NCI-H2081 (cell line): ENCODE results near the gene PPIE.
"Not testable (repeated sequence)": the region's sequence is repeated elsewhere in the genome, so short reads cannot be mapped to it uniquely, and the experiment has no call there.

Experiments
- DNase-seq, 2 experiments: peaks; one replicate each; lab custom pipeline; 2025; lab: John Stamatoyannopoulos, UW

The PPIE gene

DNA sequence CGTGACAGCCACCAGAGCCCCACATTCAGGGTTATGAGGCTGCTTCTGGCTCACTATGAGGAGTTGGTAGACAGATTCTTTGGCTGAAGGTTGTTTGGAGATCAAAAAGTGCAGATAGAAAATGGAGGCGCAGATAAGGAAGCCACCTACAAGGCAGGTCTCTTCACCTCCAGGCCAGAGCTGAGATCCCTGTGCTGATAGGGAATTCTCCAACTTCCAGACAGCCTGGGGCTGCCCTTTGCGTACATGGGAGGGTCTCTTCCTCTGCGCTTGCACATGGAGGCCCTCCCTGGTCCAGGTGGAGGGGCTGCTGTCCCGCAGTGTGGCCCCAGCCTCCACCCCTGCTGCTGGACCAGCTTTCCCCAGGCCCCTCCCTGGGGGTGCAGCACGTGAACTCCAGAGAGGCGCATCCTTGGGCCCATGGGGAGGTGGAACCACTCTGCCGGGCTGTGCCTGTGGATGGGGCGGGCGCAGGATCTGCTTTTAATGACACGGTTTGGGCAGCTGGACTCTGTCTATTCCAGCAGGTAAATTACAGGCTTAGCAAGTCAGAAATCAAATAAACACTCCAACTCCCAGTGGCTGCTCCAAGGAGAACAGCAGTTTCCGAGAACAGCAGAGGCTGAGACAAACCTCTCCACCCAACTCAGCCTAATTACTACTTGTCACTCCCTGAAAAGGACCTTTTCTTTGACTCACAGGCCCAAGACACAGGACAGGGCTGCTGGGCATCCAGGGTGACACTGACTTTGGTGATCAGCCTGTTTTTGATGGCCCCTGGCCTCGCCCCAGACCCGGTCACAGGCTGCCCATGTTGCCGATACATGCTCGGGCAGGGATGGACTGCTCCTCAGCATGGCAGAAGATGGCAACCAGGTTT is 20.1 kb downstream of the PPIE start:
- DNase-seq, result peak; percentile 76 to 86

DNA sequence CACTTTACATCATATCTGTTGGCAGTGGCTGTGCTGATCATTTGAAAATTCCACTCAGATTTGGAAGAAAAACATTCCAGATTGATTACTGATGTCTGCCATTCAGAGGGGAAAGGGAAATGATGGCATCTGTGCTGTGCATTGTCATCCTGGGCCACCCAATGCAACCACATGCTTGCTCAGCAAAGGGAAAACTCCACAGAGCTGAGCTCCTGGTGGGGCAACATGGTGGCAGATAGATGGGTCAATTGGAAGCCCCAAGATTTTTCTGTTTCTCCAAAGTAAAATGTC is 20.7 kb downstream of the PPIE start:
- DNase-seq, result no peak

DNA sequence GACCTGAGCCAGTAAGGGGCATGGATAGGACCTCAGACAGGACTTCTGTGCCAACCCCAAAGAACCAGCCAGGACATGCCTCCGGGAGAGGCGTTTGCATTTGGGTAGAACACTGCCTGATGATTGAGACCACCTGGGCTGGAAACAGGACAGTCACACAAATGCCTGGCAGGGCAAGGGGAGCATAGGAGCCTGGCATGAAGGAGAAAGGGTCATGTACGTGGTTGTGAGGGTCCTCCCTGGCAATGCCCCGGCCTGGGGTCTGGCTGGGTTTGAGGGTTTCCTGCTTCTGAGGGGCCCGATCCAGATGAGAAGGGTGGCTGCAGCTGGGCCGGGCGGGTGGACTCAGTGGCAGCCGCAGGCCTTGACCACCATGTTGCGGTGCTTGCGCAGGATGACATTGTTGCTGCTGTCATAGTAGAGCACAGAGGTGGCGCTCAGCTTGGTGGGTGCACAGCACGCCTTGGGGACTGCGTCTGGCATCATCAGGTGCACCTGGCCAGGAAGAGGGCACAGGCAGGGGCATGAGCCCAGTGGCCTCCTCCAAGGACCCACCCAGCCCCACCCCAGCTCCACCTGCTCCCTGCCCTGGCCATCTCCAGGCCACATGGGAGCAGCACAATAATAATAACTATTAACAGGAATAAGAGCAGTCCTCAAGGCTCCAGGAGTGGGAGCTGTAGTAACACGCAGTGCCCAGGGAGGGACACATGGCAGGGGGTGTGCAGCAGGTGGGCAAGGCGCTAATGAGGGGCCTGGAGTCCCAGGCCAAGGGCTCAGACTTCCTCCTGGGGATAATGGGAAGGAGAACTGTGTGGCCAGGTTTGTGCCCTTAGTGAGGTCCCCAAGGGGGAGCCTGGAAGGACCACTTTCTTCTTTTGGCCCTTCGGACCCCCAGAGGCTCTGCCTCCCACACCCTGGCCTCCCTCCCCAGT is 21.7 kb downstream of the PPIE start:
- no peak for DNase-seq

DNA sequence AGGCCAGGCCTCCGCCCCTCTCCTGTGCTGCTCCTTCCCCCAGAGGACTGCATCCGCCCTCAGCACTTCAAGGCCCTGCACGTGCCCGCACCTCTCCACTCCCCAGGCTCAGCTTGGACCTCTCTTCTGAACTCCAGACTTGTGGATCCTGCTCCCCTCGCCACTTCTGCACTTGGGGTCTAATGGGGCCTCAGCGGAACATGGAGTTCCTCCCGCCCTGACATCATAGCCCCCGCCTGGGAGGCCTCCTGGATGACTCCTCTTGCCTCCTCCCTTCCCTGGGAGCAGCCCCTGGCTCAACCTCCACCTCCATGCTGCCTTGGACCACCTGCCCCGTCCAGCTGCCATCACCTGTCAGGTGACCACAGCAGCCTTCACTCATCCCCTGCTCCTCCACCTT is 22.3 kb downstream of the PPIE start:
- no peak for DNase-seq

DNA sequence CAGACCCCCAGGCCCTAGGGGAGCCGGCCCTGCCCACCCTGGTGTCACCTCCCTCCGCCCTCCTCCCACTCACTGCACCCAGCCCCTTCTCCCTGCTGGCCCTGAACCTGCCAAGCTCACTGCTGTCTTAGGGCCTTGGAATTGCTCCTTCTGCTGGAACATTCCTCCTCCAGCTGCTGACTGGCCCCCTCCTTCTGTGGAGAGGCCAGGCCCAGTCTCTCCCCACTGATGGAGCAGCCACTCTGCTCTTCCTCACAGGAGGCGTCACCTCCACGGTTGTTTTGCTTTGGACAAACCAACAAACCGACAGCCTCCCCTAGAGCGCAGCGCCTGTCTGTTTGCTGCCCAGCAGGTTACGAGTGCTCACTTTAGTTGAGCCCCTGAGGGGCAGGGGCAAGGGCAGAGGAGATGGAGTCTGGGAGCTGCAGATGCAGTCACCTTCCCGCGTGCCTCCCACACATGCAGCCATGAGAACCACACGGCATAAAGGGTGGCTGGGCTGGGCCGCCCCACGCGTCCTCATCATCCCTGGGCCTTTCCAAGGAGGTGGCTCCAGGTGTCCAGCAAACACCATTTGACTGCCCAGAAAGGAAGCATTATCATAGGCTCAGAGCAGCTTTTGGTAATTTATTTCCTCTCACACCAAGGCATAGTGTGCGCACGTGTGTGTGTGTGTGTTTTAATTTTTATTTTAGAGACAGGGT is 23.0 kb downstream of the PPIE start:
- DNase-seq, result peak in 1 of 2 experiments; percentile 41

DNA sequence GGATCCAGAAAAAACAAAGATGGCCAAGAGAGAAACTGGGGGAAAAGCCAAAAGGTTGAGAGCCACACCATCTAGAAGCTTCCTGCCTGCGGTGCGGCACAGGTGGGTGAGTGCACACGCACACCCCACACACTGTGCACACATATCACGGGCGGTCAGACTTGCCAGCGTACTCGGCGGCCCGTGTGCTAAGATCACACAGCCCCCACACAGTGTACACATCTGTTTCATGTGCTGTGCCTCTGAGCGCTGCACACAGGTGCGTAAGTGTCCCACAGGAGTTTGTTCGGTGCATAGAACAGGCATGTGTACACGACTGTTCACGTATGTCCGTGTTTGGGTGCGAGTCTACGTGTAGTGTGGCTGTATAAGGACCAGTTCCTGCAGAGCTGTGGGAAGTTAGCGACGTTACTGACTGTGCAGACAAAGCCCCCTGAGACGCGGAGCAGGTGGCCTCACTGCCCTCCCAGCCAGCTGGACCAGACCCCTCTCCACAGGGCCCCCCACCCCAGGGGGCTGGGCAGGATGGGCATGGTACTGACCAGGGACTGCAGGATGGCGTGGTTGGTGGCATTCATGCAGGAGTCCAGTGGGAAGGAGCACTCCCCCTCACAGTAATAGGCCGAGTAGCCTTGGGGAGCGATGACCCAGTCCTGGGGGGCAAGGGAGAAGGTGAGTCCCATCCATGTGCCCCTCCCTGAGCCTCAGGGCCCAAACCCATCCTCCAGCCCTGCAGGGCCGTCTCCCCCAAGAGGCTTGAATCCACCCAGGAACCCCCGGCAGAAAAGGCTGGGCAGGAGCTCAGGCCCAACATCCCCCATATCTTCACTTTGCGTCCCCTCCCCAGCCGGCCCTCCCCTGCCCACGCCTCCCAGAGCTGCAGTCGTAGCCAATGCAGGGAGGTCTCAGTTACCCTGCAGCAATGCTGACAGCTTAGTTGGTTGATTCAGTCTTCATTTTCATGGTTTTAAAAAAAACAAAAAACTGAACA is 24.2 kb downstream of the PPIE start:
- no peak for DNase-seq

DNA sequence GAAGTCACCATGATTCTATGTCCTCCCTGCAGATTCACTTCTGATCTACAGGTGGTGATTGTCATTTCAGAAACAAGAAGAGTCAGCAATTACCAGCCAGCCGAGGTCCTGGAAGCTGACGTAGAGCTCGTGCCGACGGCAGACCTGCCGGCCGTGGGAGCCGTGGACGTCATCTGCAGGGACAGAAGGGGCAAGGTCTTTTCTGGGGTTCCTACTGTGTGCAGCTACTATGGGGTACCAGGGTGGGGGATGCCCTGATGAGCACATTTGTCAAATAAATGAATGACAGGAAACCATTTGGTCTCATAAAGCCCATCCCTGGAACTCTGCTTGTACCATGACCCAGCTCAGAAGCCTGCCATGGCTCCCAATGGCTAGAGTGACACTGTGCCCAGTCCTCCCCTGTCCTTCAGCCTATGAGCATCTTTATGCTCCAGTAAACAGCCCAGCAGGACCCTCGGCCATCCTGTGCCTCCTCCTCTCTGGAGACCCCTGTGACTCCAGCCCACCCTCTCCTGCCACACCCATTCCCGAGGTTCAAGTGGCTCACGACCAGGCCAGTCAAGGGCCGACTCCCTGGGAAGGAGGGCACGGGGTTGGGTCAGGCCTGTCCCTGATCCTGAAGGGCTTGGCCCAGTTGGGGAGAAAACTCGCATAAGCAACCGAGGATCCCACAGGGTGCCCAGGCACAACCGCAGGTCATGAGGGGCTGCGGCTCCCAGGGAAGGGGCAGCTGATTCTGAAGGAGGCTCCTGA is 25.1 kb downstream of the PPIE start:
- DNase-seq, result not testable (repeated sequence)

DNA sequence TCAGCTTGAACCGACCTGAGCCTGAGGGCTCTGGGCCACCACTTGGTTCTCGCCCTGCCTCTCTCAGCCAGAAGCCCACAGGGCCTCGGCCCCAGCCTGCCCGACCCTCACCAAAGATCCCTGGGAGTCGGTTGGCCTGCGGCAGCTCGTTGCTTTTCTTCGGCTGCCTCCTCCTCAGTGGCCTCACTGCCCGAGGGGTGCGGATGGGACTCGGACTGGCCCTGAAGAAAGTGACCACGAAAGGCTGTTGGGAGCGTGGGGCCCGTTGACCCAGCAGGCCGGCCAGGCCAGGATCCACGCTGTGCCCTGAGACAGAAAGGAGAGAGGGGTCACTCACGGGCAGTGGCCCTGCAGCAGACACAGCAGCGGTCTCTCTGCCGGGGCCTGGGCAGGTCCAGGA is 25.8 kb downstream of the PPIE start:
- not testable (repeated sequence) for DNase-seq

DNA sequence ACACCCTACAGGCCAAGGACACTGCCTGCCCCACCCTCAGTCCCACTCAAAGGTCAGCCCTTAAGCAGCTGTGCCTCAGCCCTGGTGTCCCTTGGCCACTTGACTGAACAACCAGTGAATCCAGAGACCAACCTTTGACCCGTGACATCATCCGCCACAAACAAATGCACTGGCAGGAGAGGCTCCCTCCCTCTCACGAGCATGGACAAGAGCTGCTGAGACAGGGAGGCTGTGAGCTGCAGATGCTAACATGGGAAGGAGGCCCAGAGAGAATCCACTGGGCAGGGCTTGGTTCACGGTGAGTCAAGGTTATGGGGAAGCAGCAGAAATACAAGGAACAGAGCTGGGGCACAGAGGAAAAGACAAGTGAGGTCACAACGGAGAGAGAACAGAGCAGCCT is 27.8 kb downstream of the PPIE start:
- DNase-seq, result not testable (repeated sequence)

DNA sequence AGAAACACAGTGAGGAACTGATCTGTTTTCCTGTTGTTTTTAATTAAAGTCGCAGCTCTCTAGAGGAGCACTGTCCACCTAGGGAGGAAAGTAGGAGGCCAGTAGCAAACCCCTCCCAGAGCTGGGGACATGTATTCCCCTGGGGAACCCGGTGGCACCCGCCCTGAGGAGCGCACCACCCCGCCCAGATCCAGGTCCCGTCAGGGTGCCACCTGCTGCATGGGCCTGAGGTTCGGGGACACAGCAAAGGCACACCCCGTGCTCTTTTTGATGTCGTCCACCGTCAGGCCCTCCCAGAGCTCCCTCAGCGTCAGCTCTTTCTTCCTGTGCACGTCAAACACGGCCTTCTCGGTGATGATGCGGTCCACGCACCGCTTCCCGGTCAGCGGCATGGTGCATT is 30.8 kb downstream of the PPIE start:
- not testable (repeated sequence) for DNase-seq

DNA sequence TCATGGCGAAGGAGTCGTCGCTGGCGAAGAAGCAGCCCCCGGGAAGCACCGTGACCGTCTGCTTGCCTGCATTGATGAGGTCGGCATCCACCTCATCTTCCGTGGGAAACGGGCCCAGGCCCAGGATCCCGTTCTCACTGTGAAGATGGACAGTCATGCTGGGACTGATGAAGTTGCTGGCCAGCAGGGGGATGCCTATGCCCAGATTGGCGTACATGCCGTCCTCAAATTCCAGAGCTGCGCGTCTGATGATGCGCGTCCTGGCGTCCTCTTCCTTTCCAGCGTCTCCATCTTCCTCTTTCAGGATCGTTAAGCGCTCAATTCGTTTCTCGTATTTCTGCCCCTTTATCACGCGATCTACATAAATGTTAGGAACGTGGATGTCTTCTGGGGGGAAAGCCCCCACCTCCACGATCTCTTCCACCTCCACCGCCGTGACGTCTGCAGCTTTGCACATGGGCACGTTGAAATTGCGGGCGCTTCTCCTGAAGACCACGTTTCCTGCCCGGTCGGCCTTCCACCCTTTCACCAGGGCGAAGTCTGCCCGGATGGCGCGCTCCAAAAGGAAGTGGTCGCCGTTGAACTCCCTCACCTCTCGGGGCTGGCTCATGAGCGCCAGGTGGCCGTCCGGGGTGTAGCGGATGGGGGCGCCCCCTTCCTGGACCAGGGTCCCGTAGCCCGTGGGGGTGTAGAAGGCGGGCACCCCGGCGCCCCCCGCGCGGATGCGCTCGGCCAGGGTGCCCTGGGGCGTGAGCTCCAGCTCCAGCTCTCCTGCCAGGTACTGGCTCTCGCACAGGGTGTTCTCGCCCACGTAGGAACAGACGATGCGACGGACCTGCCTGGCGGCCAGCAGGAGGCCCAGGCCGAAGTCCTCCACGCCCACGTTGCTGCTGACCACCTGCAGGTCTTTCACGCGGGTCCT is 31.7 kb downstream of the PPIE start:
- not testable (repeated sequence) for DNase-seq

DNA sequence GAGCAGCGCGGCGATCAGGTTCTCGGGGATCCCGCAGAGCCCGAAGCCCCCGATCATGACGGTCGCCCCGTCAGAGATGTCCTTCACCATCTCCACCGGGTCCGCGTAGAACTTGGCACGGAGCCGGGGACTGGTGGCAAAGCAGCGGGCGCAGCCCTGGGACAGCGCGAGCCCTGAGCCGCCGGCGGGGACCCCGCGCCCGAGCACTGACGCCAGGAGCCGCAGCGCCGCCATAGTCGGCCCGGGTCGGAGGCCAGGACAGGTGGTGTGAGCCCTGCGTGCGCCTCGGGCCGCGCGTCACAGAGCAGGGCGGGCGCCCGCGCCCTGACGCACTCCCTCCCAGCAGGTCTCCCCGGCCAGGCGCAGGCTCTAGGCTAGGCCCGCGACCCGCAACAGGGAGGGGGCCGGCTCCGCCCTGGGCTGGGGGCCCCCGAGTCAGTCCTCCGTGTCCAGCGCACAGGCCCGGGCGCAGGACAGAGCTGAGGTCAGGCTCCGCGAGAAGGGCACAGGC is 32.4 kb downstream of the PPIE start, which contains the start of gene OXCT2:
OXCT2 (minus strand) TSS at position 327 of the 511 bp plus-strand sequence; CDS start at position 234, 93 bp downstream.
- DNase-seq, result not testable (repeated sequence)

DNA sequence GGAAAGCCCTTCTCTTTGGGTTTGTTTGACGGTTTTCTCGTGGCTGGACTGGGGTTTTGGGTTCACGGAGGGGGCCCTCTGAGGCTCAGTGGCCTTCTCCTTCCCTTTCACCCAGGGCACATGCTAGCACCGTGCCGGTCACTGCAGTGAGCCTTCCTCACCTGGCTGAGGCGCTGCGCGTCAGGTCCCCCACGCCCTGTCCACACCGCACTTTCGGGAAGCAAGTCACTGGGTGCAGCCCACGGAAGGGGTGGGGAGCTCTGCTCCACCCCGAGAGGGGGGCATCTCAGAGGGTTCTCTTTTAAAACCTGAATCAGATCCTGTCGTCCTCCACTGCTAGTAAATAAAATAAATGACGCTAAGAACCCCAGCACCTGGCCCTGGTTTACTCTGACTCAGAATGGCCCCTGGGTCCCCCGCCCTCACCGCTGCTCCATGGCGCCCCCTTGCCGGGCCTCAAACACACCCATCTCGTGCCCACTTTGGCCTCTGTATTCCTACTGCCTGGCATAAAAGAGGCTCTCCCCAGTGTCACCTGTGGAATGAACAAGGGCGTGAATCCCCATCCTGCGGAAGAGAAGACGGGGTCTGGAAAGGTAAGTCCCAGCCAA is 34.8 kb downstream of the PPIE start:
- DNase-seq, result not testable (repeated sequence)

DNA sequence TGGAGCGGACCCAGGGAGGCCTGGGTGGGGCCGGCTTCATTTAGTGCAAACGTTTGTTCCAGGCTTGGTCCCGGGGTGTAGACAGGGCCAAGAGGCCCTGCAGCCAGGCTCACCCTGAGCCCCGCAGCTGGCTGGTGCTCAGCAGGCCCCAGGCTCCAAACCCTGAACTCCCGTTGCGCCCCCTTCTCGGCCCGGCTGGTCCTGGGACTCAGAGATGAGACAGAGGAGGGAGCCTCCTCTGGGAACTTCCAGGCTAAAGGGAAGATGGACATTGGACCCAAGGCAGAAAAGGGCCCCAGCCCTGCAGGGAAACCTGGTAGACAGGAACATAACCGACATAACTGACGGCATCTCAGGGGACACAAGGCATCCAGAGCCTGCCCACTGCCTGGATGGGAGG is 36.5 kb downstream of the PPIE start:
- not testable (repeated sequence) for DNase-seq

DNA sequence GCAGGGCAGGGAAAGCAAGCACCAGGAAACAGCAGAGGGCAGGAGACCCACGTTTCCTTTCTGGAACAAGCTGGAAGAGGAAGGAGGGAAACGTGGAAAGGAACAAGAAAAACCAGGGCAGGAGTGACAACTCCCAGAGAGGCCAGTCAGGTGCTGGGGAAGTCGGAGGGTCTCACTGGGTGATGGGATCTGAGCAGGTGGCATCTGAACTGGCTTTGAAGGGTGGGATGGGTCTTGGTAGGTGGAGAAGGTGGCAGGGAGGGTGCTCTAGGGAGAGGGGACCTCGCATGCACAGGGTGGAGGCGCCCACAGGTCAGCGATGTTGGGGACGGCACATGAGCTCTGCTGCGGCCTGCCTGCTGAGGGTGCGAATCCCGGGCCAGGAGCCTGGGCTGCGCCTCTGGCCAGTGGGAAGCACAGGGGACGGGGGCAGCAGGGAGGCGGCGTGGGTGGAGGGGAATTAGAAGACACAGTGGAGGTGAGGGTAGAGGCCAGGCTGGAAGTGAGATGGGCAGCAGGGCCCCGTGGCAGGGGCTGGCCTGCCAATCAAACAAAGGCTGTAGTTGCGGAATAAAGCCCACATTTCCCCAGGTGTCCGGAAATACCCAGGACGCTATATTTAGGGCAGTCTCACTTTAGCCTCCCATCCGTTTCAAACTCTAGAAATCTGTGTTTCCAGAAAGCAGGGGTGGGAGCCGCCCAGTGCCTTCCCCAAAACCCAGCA is 37.2 kb downstream of the PPIE start:
- not testable (repeated sequence) for DNase-seq

DNA sequence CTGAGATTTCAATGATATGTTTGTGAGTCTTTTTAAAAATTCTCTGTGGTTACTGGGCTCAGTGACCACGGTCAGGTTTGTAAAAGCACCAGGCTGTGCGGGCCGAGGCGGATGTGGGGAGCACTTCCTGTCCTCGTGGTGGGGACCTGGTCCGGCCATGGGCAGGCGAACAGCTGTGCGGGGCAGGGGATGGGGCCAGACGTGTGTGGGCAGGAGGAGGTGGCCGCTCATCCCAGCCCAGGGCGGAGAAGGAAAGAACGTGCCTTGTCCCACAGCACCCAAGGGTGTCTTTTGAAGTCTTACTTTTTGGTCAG is 37.7 kb downstream of the PPIE start:
- no peak for DNase-seq

DNA sequence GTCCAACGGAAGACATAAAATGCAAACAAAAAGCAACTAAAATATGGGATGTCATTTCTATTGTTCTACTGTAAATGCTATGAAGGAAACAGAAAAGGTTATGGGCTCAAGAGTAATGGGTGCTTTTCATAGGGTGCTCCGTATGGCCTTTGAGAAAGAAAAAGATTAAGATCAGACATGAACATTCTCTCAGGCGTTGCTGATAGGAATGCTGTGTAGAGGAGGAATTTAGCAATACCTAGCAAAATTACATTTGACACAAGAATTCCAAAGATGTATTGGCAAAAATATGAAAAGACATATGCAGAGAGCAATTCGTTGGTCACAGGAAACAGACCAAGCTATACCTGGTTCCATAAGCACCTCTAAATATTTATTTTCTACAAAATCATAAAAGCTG is 38.2 kb downstream of the PPIE start:
- DNase-seq, result no peak

DNA sequence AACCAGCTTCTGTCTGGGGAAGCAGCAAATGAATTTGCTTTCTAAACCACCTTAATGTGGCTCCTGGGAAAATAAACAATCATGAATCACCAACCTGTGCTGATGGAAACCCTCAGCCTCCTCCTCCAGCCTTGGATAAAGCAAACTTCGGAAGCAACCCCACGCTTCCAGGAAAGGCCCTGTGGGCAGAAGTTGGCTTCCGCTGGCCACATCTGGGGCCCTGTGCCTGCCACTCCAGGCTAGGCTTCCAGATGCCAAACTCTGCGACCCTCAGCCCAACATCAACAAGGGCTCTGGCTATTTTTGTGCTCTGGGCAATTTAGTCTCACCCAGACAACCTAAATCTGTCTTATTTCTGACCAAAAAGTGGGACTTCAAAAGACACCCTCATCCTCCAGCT is 38.6 kb downstream of the PPIE start:
- DNase-seq, result no peak
